ENCODE measurements around the gene NCOA1.

GRCh38 chr2:24632172-24632571 is 141.1 kb downstream of the NCOA1 start:
- TF ChIP-seq CTCF (IDR thresholded peaks at IDR 0.05) (no peak), POLR2A (IDR thresholded peaks at IDR 0.05) (no peak), POLR2AphosphoS5 (IDR thresholded peaks at IDR 0.05) (no peak)

Measured in gastroesophageal sphincter (tissue), 3 donors.